Tibial nerve (tissue), 4 donors: Measurements from ENCODE around the gene TTBK2.

Experiments
- CTCF ChIP-seq, 5 experiments: fragments of 200-600 bp in 3 of 5; fragments of 450-650 bp in 2 of 5; sonication (generic) in 3 of 5; IDR thresholded peaks; one replicate each; pipeline ENCODE4 v1.5.1; 2016 to 2019; ENCODE audit warnings: antibody characterized with exemption in 5 of 5, mild to moderate bottlenecking in 3 of 5, moderate library complexity in 2 of 5
- EP300 ChIP-seq, 2 donors: sonication (generic); formaldehyde crosslinking; IDR thresholded peaks; one replicate each; pipeline ENCODE4 v1.6.1; 2017; ENCODE audit warnings: antibody characterized with exemption in 2 of 2, mild to moderate bottlenecking in 1 of 2
- POLR2A ChIP-seq, 2 donors: fragments of 450-650 bp; IDR thresholded peaks; one replicate each; pipeline ENCODE4 v1.6.1; 2017; ENCODE audit warnings: antibody characterized with exemption in 2 of 2, mild to moderate bottlenecking in 2 of 2, moderate library complexity in 2 of 2

GRCh38 chr15:42786978-42787377 lies 133.6 kb downstream of the TTBK2 start:
- TF ChIP-seq POLR2A (IDR thresholded peaks at IDR 0.05) (no peak), CTCF (IDR thresholded peaks at IDR 0.05) (no peak), EP300 (IDR thresholded peaks at IDR 0.05) (no peak)
